Measurements from ENCODE around the gene VPS13D. TPM values are rescaled to one million over a fixed set of nuclear protein-coding genes. Genes with fewer than 3 reads are reported as not detected.

The VPS13D gene
- total and polyA plus RNA-seq, 2 experiments from 2014 or later, result 10.7 to 34.9 TPM

GRCh38 chr1:12380326-12381249, 150.8 kb downstream of the VPS13D start:
- H4K20me1 ChIP-seq (replicated peaks; ENCODE audit: insufficient read depth), result no peaks in the 10 kb centered on the region; the same call in 1 of the 2 replicates

More at GRCh38 chr1:12380326-12381249, 150.8 kb downstream of the VPS13D start:
- peaks cover 25% of the 10 kb centered on the region for H3K36me3 Mint-ChIP-seq (ENCODE audit: low read depth)
- ATAC-seq (no peak), DNase-seq (ENCODE audit: low spot score) (no peak)
- H2AFZ ChIP-seq, result no peak overlapping the region
- no peaks in the 10 kb centered on the region for H3K79me2 ChIP-seq (replicated peaks; ENCODE audit: insufficient read depth)
- H3K9me3 Mint-ChIP-seq, result no peaks in the 10 kb centered on the region
- H3K27ac Mint-ChIP-seq, result no peak overlapping the region
- no peak overlapping the region for H3K4me2 ChIP-seq
- H3K9me2 ChIP-seq (ENCODE audit: insufficient read depth), result no peaks in the 10 kb centered on the region
- H3F3A ChIP-seq (replicated peaks; ENCODE audit: low read depth), result no peaks in the 10 kb centered on the region
- H3K27me3 ChIP-seq (ENCODE audit: insufficient read depth), result no peaks in the 10 kb centered on the region
- H3K4me3 Mint-ChIP-seq, result no peak overlapping the region
- no peaks in the 10 kb centered on the region for H3K4me1 ChIP-seq (ENCODE audit: insufficient read depth)
- no peak overlapping the region for H3K27ac ChIP-seq (ENCODE audit: low read depth)
- H3K4me3 ChIP-seq, result no peak overlapping the region
- no peak for TF ChIP-seq POLR2AphosphoS5 (IDR thresholded peaks at IDR 0.05; ENCODE audit: low read depth)
- no peak for TF ChIP-seq JUNB (IDR thresholded peaks at IDR 0.05; ENCODE audit: unreplicated experiment)
- no peak for TF ChIP-seq CTCF (conservative IDR thresholded peaks at IDR 0.05; ENCODE audit: low read depth in 2 of 2)
- no peak for TF ChIP-seq ETS1 (IDR thresholded peaks at IDR 0.05)
- TF ChIP-seq NANOG (IDR thresholded peaks at IDR 0.05; ENCODE audit: borderline replicate concordance), result no peak
- no peak for TF ChIP-seq STAT1 (IDR thresholded peaks at IDR 0.05; ENCODE audit: unreplicated experiment)
- TF ChIP-seq ZNF462 (CRISPR knock-in tag; IDR thresholded peaks at IDR 0.05), result no peak
- peaks cover 3% of the 10 kb centered on the region for H3K27me3 Mint-ChIP-seq (ENCODE audit: insufficient read depth, low read depth, poor library complexity)
- H3K36me3 ChIP-seq (ENCODE audit: insufficient read depth), result peaks cover 32% of the 10 kb centered on the region
- no peaks in the 10 kb centered on the region for H3K4me1 Mint-ChIP-seq

Measured in GM23338 (cell line).